HL-60 (cell line): ENCODE data around the gene REL.

Experiments
- DNase-seq, 2 experiments: peaks; one replicate each; pipeline ENCODE4 v3.0.0-alpha.2; 2010 to 2020; ENCODE audit warnings: low read depth in 1 of 2, low spot score in 1 of 2
- H3K27ac ChIP-seq: fragments of 250-450 bp; sonication (Bioruptor Pico); replicated peaks from 2 replicates; pipeline ENCODE4 v1.5.1; 2020; ENCODE audit warnings: mild to moderate bottlenecking, moderate library complexity
- H3K27me3 ChIP-seq: fragments of 250-450 bp; sonication (Bioruptor Pico); 2 replicates; pipeline ENCODE4 v1.5.1; 2021; ENCODE audit warnings: mild to moderate bottlenecking, moderate library complexity; ENCODE audit not compliant: insufficient read depth, poor library complexity, severe bottlenecking
- H3K4me3 ChIP-seq: replicated peaks from 2 replicates; pipeline ENCODE4 v1.5.1; 2011; ENCODE audit warnings: mild to moderate bottlenecking, control low read depth, low read length; ENCODE audit not compliant: insufficient read depth
- CTCF ChIP-seq: IDR thresholded peaks from one replicate; pipeline ENCODE4 v1.5.1; 2011; ENCODE audit warnings: low read length, control low read depth, inconsistent platforms; ENCODE audit not compliant: insufficient read depth
- GABPA ChIP-seq: IDR thresholded peaks from 2 replicates; pipeline ENCODE4 v1.6.1; 2012; ENCODE audit warnings: low read depth
- POLR2AphosphoS5 ChIP-seq: IDR thresholded peaks from 2 replicates; pipeline ENCODE4 v1.6.1; 2012; ENCODE audit warnings: low read depth
- REST ChIP-seq: IDR thresholded peaks from 2 replicates; pipeline ENCODE4 v1.6.1; 2012; ENCODE audit warnings: low read depth; ENCODE audit not compliant: insufficient replicate concordance
- SPI1 ChIP-seq: IDR thresholded peaks from 2 replicates; pipeline ENCODE4 v1.6.1; 2012; ENCODE audit warnings: low read depth, mild to moderate bottlenecking, borderline replicate concordance

REL gene

GRCh38 chr2:60883896-60884295 is 2.5 kb downstream of the REL start:
- Histone ChIP-seq H3K27me3 (no peaks in the 10 kb centered on the region), H3K4me3 (peak overlapping the region; percentile 95), H3K27ac (peak overlapping the region; percentile 94)
- no peak for DNase-seq
- TF ChIP-seq CTCF (no peak), SPI1 (no peak), GABPA (no peak), POLR2AphosphoS5 (no peak), REST (no peak)

GRCh38 chr2:60884800-60885199 is 3.4 kb downstream of the REL start:
- peak overlapping the region; percentile 17 for H3K4me3 ChIP-seq
- no peak for DNase-seq
- H3K27me3 ChIP-seq = no peaks in the 10 kb centered on the region
- peak overlapping the region; percentile 19 for H3K27ac ChIP-seq
- TF ChIP-seq SPI1 = no peak
- no peak for TF ChIP-seq GABPA
- no peak for TF ChIP-seq CTCF
- TF ChIP-seq POLR2AphosphoS5 = no peak
- no peak for TF ChIP-seq REST

- TF ChIP-seq POLR2AphosphoS5 (no peak), SPI1 (no peak), CTCF (no peak), GABPA (no peak), REST (no peak)
- Histone ChIP-seq H3K27me3 (no peaks in the 10 kb centered on the region), H3K27ac (peak overlapping the region; percentile 19; the same call in 1 of the 2 replicates), H3K4me3 (no peak overlapping the region)
- DNase-seq = peak in 1 of 2 experiments; percentile 15
These were observed 4.3 kb downstream of the REL start for GRCh38 chr2:60885683-60886082.
